Measurements from ENCODE around the gene TCERG1L.

TCERG1L gene

GRCh38 chr10:131077724-131078123 lies 233.8 kb downstream of the TCERG1L start:
- DNase-seq = no peak

DNA sequence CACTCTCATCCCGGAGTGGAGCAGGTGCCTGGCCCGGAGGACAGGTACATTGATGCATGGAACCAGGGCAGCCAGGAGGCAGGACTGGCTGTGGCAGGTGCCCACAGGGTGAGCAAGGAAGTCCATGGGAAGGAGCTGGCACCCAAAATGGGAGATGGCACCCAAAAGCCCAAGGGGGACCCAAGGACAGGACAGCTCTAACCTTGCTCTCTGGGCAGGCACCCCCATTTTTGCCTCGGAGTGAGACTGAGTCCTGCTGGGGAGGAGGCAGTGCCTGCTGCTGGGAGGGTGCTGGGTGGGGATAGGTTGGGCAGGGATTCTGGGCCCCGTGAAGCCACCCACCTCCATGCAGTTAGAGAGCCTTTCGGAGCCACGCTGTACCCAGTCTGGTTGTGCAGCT lies 234.5 kb downstream of the TCERG1L start:
- DNase-seq = no peak

DNA sequence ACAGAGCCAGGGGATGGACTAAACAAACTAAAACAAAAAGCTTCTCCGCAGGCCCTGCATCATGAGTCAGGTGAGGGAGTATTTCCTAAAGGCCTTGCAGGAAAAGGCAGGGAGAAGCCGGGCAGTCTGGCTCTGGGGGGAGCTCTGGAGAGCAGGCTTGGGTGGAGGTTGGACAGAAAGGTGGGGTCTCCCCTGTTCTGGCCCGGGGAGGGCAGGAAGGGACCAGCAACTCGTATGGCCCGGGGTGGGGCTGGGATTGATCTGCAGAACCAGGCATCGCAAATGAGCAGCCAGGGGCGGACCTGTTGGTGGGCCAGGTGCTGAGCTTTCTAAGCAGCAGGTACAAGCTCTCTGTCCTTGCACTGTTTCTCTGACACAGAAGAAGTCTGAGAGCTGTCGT lies 235.2 kb downstream of the TCERG1L start:
- DNase-seq = no peak

- no peak for DNase-seq
Measured at GRCh38 chr10:131075218-131075770, 236.2 kb downstream of the TCERG1L start.

DNA sequence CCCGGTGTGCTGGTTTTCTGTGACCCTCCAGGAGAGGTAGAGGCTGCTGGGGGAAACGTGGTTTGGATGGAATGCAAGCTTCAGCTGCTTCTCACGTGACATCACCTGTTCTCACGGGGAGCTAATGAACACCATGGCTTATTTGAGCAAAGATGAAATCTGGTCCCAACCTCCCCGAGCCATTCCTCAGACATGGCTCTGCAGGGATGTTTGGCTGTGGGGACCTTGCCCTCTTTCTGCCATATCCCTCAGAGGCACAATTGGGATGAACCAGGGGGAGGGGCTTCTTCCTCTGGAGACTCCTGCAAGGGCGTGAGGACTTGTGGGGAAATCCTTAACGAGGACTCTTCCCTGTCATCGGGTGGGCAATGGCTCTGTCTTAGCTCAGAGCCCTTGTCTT lies 236.8 kb downstream of the TCERG1L start:
- no peak for DNase-seq

DNA sequence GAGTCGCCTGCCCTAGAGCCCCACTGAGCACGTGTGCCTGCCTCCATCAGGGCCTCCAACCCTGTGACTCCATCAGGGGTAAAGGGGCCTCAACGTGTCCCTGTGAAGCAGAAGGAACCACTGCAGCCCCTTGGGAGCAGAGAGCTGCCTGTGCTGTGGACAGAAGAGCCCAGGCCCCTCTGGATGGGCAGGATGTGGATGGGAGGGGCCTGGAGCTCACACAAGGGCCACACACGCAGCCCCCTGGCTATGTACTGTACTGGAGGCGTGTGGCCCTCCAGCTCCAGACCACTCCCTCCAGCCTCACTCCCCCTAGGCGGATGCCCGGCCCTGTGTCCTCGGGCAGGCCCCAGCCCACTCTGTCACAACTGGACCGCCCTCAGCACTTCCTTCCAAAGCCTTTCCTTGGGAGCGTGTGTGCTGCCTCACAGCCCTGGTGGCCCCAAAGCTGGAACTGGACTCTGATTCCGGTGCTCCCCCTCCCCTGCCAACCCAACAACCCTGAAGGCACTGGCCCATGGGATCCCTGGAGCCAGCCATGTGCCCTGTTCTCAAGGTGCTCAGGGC lies 238.0 kb downstream of the TCERG1L start:
- DNase-seq = no peak

- no peak for DNase-seq
Measured at GRCh38 chr10:131072651-131073468, 238.7 kb downstream of the TCERG1L start.

- no peak for DNase-seq
Measured at GRCh38 chr10:131071721-131072120, 239.8 kb downstream of the TCERG1L start.

GRCh38 chr10:131070856-131071255 lies 240.7 kb downstream of the TCERG1L start:
- DNase-seq = no peak

- no peak for DNase-seq
Measured at GRCh38 chr10:131068760-131069159, 242.8 kb downstream of the TCERG1L start.

DNA sequence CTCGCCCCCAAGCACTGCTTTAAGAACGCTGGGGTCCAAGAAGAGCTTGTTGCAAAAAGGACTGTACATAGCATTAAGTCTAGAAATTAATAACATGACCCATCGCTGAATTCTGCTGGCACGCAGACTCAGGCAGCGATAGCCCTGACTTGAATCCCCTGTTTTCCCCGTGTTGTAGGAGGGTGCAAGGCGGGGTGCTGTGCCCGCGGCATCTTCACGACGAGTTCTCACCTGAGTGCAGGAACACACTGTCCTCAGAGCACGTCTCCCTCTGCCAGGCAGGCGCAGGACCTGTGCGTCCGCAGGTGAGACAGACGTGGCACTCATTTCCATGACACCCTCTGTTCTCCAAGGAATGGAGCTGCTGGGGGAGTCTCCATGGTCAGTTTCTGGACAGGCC lies 243.2 kb downstream of the TCERG1L start:
- no peak for DNase-seq

- no peak for DNase-seq
Measured at GRCh38 chr10:131067690-131068089, 243.8 kb downstream of the TCERG1L start.

DNA sequence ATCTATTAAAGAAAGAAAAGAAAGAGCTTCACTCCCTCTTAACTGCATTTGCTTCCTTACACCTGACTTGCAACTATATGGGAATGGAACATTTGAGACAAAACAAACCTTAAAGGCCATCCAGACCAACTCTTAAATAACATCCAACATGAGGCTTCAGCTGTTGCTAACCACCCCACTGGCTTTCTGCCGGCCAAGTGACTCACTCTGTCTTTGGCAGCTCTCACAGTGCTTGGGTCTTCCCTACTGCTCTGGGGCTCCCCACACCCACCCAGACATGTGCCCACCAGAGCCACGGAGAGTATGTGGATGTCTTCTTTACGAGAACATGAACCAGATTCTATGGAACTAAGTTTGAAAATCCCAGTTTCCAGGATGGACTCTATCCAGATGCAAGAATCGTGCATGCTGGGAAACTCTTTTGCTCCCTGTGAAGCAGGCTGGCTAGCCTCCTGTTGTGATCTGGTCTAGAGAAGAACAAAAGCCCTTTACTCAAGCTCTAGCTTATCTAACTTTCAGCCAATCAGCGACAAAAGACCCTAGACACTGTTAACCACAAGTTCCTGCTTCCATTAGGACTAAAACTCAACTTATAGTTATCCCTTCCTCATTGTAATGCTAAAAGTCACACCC lies 245.7 kb downstream of the TCERG1L start:
- no peak for DNase-seq

DNA sequence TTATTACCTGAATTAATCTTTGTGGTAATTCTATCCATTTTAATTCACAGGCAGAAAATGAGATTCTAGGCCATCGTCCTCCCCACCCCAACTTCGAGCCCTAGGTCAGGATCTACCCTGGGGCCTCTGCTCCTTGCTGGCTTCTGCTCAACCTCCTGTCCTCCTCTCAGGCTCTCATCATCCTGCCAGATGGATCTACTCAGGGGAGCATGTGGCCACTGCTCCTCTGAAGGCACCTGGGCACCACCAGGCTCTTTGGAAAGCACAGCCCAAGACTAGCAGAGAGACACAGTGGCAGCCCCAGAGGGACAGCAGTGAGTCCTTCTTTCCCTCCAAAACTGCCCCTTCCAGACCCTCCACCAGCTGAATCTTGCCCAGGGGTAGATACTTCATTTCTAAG lies 248.2 kb downstream of the TCERG1L start:
- no peak for DNase-seq

DNA sequence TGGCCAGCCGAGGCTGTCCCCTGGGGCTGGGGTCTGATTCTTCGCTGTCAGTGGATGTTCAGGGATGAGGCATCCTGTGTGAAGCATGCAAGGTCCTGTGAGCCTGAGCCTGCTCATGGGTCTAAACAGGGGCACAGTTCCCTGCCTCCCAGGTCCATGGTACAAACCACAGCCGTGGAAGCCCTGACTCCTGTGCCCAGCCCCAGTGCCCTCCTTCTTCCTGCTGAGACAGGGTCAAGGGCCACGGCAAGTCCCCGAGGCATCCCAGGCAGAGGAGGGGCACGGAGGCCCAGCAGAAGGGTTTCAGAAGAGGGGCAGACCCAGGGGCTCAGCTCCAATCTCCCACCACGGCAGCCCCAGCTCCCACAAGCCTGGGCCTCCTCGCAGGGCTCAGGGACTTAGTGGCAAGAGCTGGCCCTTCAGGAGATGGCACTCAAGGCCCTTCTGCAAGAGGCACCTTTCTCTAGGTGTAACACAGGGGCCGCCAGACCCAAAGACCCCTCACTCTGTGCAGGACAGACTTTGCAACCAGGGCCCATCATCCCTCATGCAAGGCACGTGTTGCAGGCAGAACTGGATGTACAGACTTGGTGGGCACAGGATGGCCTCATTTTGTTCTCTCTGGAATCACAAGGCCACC lies 248.8 kb downstream of the TCERG1L start:
- no peak for DNase-seq

DNA sequence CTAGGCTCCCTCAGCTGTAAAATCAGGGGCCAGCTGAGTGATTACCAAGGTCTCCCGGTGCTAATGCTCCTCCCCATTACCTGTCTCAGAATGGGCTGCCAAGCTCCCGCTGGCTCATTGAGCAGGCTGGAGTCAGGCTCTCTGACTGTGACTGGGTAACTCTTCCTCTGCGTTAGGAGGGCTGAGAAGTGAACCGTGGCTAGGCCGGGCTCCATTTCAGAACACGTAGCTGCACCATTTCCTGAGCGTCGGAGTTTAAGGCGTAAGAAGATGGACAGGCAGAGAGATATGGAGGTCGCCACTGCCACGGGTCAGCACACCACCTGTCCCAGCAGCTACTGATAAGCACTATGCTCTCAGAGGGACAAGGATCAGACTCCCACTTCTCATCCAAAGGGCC lies 250.3 kb downstream of the TCERG1L start:
- no peak for DNase-seq

DNA sequence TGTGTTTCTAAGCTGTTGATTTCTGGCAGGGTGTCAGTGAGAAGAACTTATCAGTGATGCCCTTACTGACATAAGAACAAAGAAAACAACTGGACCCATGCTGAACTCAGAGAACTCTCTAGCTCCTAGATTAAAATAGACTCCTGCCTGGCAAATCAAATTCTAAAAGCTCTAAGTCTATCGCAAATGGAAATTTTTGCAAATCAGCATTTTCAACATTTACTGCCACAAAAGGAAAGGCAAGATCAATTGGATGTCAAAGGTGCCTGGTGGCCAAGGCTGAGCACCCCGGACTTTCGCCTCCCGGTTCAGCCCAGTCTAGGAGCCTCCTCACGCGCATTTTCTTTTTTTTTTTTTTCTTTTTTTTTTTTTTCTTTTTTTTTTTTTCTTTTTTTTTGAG lies 251.6 kb downstream of the TCERG1L start:
- DNase-seq = no peak

DNA sequence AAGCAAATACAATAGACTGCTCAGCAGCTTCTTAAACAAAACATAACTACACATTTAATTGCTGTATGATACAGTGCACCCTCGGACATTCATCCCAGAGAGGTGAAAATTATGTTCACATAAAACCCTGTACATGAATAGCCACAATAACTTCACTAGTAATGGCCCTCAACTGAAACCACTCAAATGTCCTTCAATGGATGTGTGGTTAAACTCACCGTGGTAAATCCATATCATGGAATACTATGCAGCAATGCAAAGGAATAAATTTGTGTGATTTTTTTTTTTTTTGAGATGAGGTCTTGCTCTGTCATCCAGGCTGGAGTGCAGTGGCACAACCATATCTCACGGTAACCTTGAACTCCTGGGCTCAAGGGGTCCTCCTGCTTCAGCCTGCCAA lies 252.7 kb downstream of the TCERG1L start:
- no peak for DNase-seq

DNA sequence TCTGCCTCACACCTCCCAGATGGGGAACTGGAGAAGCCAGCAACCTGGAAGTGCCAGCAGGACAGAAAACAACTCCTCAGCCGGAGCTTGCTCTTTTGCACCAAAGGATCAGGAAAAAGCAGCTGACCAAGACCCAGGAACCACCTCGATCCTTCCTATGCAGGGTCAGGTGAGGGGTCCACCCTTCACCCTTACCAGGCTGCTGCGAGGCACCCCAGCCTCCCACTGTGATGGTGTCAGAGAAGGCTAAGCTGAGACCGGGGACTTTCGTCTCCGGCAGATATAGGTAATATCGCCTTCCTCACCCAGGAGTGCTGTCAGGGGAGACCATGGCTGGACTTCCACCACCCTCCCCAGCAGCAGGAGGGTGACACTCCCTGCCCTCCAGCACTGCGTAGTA lies 254.7 kb downstream of the TCERG1L start:
- DNase-seq = no peak

DNA sequence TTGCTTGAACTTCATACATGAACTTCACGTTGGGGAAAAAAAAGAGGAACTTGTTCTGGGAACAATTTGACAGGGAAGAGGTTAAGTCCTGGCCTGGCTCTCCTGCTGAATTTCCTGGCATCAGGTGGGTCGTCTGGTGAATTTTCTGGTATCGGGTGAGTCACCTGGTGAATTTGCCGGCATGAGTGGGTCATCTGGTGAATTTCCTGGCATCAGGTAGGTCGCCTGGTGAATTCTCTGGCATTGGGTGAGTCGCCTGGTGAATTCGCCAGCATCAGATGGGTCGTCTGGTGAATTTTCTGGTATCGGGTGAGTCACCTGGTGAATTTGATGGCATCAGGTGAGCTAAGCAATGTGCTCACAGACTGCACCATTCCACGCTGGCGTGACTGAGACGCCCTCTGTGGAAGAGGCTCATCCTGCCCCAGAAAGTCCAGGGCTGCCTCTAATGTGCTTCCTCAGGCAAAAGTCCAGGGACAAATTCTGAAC lies 255.4 kb downstream of the TCERG1L start:
- DNase-seq = no peak

DNA sequence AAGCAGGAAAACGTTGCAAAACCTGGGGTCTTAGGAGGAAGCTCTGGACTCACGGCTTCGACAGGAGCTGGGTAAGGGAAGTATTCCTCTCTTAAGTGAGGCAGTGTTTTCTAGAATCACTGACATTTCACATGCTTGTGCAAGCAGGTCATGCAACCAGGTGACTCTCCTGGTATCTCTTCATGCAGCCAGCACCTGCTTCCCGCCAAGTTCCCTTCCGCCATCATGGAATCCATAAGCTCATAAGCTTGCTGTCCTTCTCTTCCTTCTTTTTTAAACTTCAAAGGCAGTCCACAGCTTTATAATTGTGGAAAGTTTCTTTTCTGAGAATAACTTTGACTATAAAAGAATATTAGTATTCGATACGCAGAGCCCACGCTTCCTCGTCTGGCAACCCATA lies 256.1 kb downstream of the TCERG1L start:
- DNase-seq = no peak

DNA sequence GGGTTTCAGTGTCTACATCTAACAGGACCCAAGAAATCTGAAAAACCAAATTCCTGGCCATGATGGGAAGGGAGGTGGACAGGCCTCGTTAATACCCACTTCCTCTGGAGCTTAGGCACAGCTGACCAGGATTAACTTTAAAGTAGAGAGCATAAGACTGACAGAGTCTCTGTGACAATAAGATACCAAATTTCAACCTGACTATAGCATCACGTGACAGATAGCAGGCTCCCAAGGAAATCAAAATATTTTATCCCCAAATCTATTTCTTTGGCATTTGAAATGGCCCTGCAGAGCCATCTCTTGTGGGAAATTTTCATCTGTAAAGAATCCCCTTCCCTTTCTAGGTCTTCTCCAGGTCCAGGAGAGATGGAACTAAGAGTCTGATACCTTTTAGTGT lies 258.3 kb downstream of the TCERG1L start:
- no peak for DNase-seq

DNA sequence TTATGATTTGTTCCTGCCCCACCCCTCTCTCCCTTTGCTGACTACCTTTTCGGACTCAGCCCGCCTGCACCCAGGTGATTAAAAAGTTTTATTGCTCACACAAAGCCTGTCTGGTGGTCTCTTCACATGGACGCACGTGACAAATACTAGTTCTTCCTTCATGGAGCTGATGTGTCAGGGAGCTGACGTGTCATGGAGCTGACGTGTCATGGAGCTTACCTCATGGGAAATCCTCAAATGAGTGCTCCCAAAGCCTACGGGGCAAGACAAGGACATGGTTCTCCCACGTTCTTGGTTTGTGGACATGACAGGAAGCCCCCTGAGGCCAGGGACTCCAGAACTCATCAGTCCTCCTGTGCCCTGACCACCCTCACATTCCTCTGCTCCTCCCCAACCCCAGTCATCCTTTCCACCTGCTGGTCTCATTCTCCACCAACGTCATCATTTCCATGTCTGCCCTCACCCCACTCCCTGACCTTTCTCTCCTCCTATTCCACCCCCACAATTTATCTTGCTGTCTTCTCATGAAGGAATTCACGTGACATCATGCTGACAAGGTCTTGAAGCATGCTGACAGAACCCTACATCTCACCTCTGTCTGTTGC lies 261.3 kb downstream of the TCERG1L start:
- DNase-seq = no peak
